GM23338 (cell line): ENCODE data around the gene MSH3. TPM values are rescaled to one million over a fixed set of nuclear protein-coding genes. Genes with fewer than 3 reads are reported as not detected.

Experiments used
- ATAC-seq: fragments of 200-7000 bp; cut with Tn5 transposase; 3 replicates; pipeline ENCODE4 v1.9.1; 2020
- DNase-seq: peaks from one replicate; pipeline ENCODE4 v3.0.0-alpha.2; 2015; ENCODE audit warnings: low spot score
- H2AFZ ChIP-seq: fragments of 200-600 bp; sonication (generic); 2 replicates; pipeline ENCODE4 v1.8.0; 2016; ENCODE audit warnings: antibody characterized with exemption, mild to moderate bottlenecking, moderate library complexity
- H3F3A ChIP-seq: fragments of 200-600 bp; sonication (generic); replicated peaks from 2 replicates; pipeline ENCODE4 v1.8.0; 2017; ENCODE audit warnings: antibody characterized with exemption, mixed run types, low read depth
- H3K27ac ChIP-seq: fragments of 200-600 bp; sonication (generic); 2 replicates; pipeline ENCODE4 v1.6.1; 2016; ENCODE audit warnings: low read depth
- H3K27me3 ChIP-seq: fragments of 200-600 bp; sonication (generic); 2 replicates; pipeline ENCODE4 v1.8.0; 2016; ENCODE audit warnings: mild to moderate bottlenecking, mixed run types, moderate library complexity; ENCODE audit not compliant: insufficient read depth
- H3K36me3 ChIP-seq: fragments of 200-600 bp; sonication (generic); 2 replicates; pipeline ENCODE4 v1.8.0; 2016; ENCODE audit warnings: mild to moderate bottlenecking; ENCODE audit not compliant: insufficient read depth
- H3K4me1 ChIP-seq: fragments of 200-600 bp; sonication (generic); 2 replicates; pipeline ENCODE4 v1.8.0; 2016; ENCODE audit warnings: mild to moderate bottlenecking, moderate library complexity; ENCODE audit not compliant: insufficient read depth
- H3K4me2 ChIP-seq: fragments of 200-600 bp; sonication (generic); 2 replicates; pipeline ENCODE4 v1.7.1; 2017; ENCODE audit warnings: mixed run types
- H3K4me3 ChIP-seq: fragments of 200-600 bp; sonication (generic); 2 replicates; pipeline ENCODE4 v1.6.1; 2016; ENCODE audit warnings: mixed run types
- H3K79me2 ChIP-seq: fragments of 200-600 bp; sonication (generic); replicated peaks from 2 replicates; pipeline ENCODE4 v1.8.0; 2017; ENCODE audit warnings: mild to moderate bottlenecking; ENCODE audit not compliant: insufficient read depth
- H3K9me2 ChIP-seq: fragments of 200-600 bp; sonication (generic); 2 replicates; pipeline ENCODE4 v1.8.0; 2017; ENCODE audit not compliant: insufficient read depth
- H4K20me1 ChIP-seq: fragments of 200-600 bp; sonication (generic); replicated peaks from 2 replicates; pipeline ENCODE4 v1.8.0; 2017; ENCODE audit warnings: mild to moderate bottlenecking; ENCODE audit not compliant: insufficient read depth
- H3K27ac Mint-ChIP-seq: 2 replicates; pipeline ENCODE4 v1.8.0; 2020; ENCODE audit warnings: inconsistent platforms, mild to moderate bottlenecking, moderate library complexity, mixed read lengths
- H3K27me3 Mint-ChIP-seq: 3 replicates; pipeline ENCODE4 v1.8.0; 2022; ENCODE audit warnings: low read depth, mild to moderate bottlenecking, moderate library complexity, mixed read lengths, inconsistent platforms; ENCODE audit not compliant: insufficient read depth, poor library complexity
- H3K36me3 Mint-ChIP-seq: 3 replicates; pipeline ENCODE4 v1.8.0; 2021; ENCODE audit warnings: low read depth, mild to moderate bottlenecking, inconsistent platforms, moderate library complexity, mixed read lengths
- H3K4me1 Mint-ChIP-seq: 3 replicates; pipeline ENCODE4 v1.8.0; 2020; ENCODE audit warnings: mild to moderate bottlenecking, inconsistent platforms, mixed read lengths
- H3K4me3 Mint-ChIP-seq: 3 replicates; pipeline ENCODE4 v1.8.0; 2021; ENCODE audit warnings: moderate library complexity, mild to moderate bottlenecking, inconsistent platforms, mixed read lengths
- H3K9me3 Mint-ChIP-seq: 3 replicates; pipeline ENCODE4 v1.8.0; 2020; ENCODE audit warnings: moderate library complexity, mild to moderate bottlenecking, inconsistent platforms, mixed read lengths
- CREB1 ChIP-seq: fragments of 250-450 bp; sonication (Bioruptor Pico); IDR thresholded peaks from 2 replicates; pipeline ENCODE4 v1.5.0; 2020; ENCODE audit warnings: low read depth, mild to moderate bottlenecking, moderate library complexity
- EZH2 ChIP-seq: fragments of 200-600 bp; sonication (generic); IDR thresholded peaks from one replicate; pipeline ENCODE4 v1.8.0; 2017; ENCODE audit warnings: antibody characterized with exemption, mild to moderate bottlenecking, low read depth; ENCODE audit not compliant: unreplicated experiment
- EZH2phosphoT487 ChIP-seq: fragments of 200-600 bp; sonication (generic); IDR thresholded peaks from one replicate; pipeline ENCODE4 v1.8.1; 2018; ENCODE audit warnings: antibody characterized with exemption; ENCODE audit not compliant: unreplicated experiment
- JUNB ChIP-seq: IDR thresholded peaks from one replicate; pipeline ENCODE4 v1.6.1; 2016; ENCODE audit warnings: antibody characterized with exemption; ENCODE audit not compliant: unreplicated experiment
- NANOG ChIP-seq: IDR thresholded peaks from 2 replicates; pipeline ENCODE4 v1.6.1; 2016; ENCODE audit warnings: antibody characterized with exemption, borderline replicate concordance
- POLR2AphosphoS5 ChIP-seq: IDR thresholded peaks from 2 replicates; pipeline ENCODE4 v1.6.1; 2016; ENCODE audit warnings: antibody characterized with exemption, low read depth
- STAT1 ChIP-seq: IDR thresholded peaks from one replicate; pipeline ENCODE4 v1.6.1; 2016; ENCODE audit warnings: antibody characterized with exemption; ENCODE audit not compliant: unreplicated experiment
- ZNF114 ChIP-seq: fragments of 250-450 bp; sonication (Bioruptor Pico); IDR thresholded peaks from 2 replicates; pipeline ENCODE4 v1.5.0; 2020; ENCODE audit warnings: mild to moderate bottlenecking, moderate library complexity
- polyA plus RNA-seq: library from polyadenylated mRNA; unstranded; fragments of >200 nt; fragmentation: Nextera tagmentation; extraction: Ambion mirVana; gene quantifications from 2 replicates; pipeline ENCODE4 v1.2.1, GENCODE V29; 2016
- total RNA-seq: library from RNA; depleted of rRNA; stranded (reverse); fragments of >200 nt; shearing (Covaris generic); gene quantifications from 2 replicates; pipeline ENCODE4 v1.2.3, GENCODE V29; 2014
- TF ChIP-seq, protein P1 (sequence below), 2 experiments: fragments of 200-600 bp in 1 of 2; sonication (generic) in 1 of 2; conservative IDR thresholded peaks; 2 replicates each; pipeline versions ENCODE4 v1.5.1 to v1.6.1; 2016 to 2017; ENCODE audit warnings: antibody characterized with exemption in 2 of 2, low read depth in 2 of 2, mild to moderate bottlenecking in 2 of 2, moderate library complexity in 1 of 2
- TF ChIP-seq, protein P2 (sequence below): IDR thresholded peaks from 2 replicates; pipeline ENCODE4 v1.6.1; 2016; ENCODE audit warnings: antibody characterized with exemption
- TF ChIP-seq, protein P3 (sequence below): fragments of 250-450 bp; sonication (Bioruptor Pico); IDR thresholded peaks from 2 replicates; pipeline ENCODE4 v1.5.0; 2020; ENCODE audit warnings: mild to moderate bottlenecking, moderate library complexity
- TF ChIP-seq, protein P4 (sequence below): IDR thresholded peaks from one replicate; pipeline ENCODE4 v1.6.1; 2018; ENCODE audit warnings: antibody characterized with exemption; ENCODE audit not compliant: unreplicated experiment

The MSH3 gene
- total and polyA plus RNA-seq, 2 experiments from 2014 or later: 13.3 to 16.6 TPM

DNA sequence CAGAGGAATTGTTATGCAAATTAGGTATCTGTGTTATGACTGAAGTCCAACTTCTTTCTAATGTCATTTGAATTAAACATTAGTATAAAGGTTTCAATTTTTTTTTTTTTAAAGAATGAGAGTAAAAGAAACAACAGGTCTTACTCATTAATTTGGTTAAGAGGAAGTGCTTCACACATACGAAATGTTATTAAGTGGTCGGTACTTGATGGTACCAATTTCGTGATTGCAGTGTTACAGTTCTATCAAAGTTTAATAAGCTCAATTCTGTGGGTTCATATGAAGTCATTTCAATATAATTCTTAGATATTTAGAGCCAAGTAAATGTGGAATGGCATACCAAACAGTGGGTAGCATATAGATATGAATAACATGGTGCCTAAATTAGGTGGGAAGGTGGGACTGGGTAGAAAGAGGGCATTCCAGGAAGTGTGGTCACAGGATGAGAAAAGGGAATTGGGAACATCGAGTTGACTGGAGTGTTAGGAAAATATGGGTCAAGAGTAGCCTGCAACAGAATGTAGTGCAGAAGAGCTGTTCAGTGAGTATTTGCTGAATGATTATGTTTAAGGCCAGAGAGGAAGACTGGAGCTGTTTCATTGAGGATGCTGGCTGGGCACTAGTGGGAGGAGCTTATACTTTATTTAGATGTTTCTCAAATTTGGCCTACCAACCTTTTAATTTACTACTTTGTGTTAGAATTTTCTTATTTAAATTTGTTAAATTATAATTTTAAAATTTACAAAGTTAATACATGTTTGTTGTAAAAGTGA lies 34.4 kb downstream of the MSH3 start:
- Histone ChIP-seq H3K4me1 (peaks cover 6% of the 10 kb centered on the region), H3F3A (no peaks in the 10 kb centered on the region), H3K27me3 (no peaks in the 10 kb centered on the region), H3K36me3 (no peaks in the 10 kb centered on the region), H3K4me3 (no peak overlapping the region), H4K20me1 (no peaks in the 10 kb centered on the region), H3K79me2 (no peaks in the 10 kb centered on the region), H3K9me2 (no peaks in the 10 kb centered on the region), H2AFZ (no peak overlapping the region), H3K27ac (no peak overlapping the region), H3K4me2 (no peak overlapping the region)
- TF ChIP-seq, protein P1, sequence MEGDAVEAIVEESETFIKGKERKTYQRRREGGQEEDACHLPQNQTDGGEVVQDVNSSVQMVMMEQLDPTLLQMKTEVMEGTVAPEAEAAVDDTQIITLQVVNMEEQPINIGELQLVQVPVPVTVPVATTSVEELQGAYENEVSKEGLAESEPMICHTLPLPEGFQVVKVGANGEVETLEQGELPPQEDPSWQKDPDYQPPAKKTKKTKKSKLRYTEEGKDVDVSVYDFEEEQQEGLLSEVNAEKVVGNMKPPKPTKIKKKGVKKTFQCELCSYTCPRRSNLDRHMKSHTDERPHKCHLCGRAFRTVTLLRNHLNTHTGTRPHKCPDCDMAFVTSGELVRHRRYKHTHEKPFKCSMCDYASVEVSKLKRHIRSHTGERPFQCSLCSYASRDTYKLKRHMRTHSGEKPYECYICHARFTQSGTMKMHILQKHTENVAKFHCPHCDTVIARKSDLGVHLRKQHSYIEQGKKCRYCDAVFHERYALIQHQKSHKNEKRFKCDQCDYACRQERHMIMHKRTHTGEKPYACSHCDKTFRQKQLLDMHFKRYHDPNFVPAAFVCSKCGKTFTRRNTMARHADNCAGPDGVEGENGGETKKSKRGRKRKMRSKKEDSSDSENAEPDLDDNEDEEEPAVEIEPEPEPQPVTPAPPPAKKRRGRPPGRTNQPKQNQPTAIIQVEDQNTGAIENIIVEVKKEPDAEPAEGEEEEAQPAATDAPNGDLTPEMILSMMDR (conservative IDR thresholded peaks at IDR 0.05; ENCODE audit: low read depth in 2 of 2): no peak
- TF ChIP-seq EZH2 (no peak), POLR2AphosphoS5 (no peak), ZNF114 (no peak), NANOG (no peak), JUNB (no peak), STAT1 (no peak), EZH2phosphoT487 (no peak), CREB1 (no peak)
- TF ChIP-seq, protein P2, sequence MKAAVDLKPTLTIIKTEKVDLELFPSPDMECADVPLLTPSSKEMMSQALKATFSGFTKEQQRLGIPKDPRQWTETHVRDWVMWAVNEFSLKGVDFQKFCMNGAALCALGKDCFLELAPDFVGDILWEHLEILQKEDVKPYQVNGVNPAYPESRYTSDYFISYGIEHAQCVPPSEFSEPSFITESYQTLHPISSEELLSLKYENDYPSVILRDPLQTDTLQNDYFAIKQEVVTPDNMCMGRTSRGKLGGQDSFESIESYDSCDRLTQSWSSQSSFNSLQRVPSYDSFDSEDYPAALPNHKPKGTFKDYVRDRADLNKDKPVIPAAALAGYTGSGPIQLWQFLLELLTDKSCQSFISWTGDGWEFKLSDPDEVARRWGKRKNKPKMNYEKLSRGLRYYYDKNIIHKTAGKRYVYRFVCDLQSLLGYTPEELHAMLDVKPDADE: no peak
- TF ChIP-seq, protein P3, sequence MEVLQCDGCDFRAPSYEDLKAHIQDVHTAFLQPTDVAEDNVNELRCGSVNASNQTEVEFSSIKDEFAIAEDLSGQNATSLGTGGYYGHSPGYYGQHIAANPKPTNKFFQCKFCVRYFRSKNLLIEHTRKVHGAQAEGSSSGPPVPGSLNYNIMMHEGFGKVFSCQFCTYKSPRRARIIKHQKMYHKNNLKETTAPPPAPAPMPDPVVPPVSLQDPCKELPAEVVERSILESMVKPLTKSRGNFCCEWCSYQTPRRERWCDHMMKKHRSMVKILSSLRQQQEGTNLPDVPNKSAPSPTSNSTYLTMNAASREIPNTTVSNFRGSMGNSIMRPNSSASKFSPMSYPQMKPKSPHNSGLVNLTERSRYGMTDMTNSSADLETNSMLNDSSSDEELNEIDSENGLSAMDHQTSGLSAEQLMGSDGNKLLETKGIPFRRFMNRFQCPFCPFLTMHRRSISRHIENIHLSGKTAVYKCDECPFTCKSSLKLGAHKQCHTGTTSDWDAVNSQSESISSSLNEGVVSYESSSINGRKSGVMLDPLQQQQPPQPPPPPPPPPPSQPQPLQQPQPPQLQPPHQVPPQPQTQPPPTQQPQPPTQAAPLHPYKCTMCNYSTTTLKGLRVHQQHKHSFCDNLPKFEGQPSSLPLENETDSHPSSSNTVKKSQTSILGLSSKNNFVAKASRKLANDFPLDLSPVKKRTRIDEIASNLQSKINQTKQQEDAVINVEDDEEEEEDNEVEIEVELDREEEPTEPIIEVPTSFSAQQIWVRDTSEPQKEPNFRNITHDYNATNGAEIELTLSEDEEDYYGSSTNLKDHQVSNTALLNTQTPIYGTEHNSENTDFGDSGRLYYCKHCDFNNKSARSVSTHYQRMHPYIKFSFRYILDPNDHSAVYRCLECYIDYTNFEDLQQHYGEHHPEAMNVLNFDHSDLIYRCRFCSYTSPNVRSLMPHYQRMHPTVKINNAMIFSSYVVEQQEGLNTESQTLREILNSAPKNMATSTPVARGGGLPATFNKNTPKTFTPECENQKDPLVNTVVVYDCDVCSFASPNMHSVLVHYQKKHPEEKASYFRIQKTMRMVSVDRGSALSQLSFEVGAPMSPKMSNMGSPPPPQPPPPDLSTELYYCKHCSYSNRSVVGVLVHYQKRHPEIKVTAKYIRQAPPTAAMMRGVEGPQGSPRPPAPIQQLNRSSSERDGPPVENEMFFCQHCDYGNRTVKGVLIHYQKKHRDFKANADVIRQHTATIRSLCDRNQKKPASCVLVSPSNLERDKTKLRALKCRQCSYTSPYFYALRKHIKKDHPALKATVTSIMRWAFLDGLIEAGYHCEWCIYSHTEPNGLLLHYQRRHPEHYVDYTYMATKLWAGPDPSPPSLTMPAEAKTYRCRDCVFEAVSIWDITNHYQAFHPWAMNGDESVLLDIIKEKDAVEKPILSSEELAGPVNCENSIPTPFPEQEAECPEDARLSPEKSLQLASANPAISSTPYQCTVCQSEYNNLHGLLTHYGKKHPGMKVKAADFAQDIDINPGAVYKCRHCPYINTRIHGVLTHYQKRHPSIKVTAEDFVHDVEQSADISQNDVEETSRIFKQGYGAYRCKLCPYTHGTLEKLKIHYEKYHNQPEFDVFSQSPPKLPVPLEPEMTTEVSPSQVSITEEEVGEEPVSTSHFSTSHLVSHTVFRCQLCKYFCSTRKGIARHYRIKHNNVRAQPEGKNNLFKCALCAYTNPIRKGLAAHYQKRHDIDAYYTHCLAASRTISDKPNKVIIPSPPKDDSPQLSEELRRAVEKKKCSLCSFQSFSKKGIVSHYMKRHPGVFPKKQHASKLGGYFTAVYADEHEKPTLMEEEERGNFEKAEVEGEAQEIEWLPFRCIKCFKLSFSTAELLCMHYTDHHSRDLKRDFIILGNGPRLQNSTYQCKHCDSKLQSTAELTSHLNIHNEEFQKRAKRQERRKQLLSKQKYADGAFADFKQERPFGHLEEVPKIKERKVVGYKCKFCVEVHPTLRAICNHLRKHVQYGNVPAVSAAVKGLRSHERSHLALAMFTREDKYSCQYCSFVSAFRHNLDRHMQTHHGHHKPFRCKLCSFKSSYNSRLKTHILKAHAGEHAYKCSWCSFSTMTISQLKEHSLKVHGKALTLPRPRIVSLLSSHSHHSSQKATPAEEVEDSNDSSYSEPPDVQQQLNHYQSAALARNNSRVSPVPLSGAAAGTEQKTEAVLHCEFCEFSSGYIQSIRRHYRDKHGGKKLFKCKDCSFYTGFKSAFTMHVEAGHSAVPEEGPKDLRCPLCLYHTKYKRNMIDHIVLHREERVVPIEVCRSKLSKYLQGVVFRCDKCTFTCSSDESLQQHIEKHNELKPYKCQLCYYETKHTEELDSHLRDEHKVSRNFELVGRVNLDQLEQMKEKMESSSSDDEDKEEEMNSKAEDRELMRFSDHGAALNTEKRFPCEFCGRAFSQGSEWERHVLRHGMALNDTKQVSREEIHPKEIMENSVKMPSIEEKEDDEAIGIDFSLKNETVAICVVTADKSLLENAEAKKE (CRISPR knock-in tag): no peak
- TF ChIP-seq, protein P4, sequence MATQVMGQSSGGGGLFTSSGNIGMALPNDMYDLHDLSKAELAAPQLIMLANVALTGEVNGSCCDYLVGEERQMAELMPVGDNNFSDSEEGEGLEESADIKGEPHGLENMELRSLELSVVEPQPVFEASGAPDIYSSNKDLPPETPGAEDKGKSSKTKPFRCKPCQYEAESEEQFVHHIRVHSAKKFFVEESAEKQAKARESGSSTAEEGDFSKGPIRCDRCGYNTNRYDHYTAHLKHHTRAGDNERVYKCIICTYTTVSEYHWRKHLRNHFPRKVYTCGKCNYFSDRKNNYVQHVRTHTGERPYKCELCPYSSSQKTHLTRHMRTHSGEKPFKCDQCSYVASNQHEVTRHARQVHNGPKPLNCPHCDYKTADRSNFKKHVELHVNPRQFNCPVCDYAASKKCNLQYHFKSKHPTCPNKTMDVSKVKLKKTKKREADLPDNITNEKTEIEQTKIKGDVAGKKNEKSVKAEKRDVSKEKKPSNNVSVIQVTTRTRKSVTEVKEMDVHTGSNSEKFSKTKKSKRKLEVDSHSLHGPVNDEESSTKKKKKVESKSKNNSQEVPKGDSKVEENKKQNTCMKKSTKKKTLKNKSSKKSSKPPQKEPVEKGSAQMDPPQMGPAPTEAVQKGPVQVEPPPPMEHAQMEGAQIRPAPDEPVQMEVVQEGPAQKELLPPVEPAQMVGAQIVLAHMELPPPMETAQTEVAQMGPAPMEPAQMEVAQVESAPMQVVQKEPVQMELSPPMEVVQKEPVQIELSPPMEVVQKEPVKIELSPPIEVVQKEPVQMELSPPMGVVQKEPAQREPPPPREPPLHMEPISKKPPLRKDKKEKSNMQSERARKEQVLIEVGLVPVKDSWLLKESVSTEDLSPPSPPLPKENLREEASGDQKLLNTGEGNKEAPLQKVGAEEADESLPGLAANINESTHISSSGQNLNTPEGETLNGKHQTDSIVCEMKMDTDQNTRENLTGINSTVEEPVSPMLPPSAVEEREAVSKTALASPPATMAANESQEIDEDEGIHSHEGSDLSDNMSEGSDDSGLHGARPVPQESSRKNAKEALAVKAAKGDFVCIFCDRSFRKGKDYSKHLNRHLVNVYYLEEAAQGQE: no peak
- Mint-ChIP-seq H3K27ac (no peak overlapping the region), H3K36me3 (peaks cover 8% of the 10 kb centered on the region; the same call in 2 of the 3 replicates), H3K27me3 (no peaks in the 10 kb centered on the region), H3K4me1 (peaks cover 8% of the 10 kb centered on the region), H3K4me3 (no peak overlapping the region), H3K9me3 (no peaks in the 10 kb centered on the region)
- DNase-seq: no peak
- no peak for ATAC-seq
